Measurements from ENCODE around the gene DFFB.
A peak's percentile ranks its signal among the peaks of the same experiment; 100 is the strongest.
"Not testable (repeated sequence)": the region's sequence is repeated elsewhere in the genome, so short reads cannot be mapped to it uniquely, and the experiment has no call there.

Gene DFFB, protein sequence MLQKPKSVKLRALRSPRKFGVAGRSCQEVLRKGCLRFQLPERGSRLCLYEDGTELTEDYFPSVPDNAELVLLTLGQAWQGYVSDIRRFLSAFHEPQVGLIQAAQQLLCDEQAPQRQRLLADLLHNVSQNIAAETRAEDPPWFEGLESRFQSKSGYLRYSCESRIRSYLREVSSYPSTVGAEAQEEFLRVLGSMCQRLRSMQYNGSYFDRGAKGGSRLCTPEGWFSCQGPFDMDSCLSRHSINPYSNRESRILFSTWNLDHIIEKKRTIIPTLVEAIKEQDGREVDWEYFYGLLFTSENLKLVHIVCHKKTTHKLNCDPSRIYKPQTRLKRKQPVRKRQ

DNA sequence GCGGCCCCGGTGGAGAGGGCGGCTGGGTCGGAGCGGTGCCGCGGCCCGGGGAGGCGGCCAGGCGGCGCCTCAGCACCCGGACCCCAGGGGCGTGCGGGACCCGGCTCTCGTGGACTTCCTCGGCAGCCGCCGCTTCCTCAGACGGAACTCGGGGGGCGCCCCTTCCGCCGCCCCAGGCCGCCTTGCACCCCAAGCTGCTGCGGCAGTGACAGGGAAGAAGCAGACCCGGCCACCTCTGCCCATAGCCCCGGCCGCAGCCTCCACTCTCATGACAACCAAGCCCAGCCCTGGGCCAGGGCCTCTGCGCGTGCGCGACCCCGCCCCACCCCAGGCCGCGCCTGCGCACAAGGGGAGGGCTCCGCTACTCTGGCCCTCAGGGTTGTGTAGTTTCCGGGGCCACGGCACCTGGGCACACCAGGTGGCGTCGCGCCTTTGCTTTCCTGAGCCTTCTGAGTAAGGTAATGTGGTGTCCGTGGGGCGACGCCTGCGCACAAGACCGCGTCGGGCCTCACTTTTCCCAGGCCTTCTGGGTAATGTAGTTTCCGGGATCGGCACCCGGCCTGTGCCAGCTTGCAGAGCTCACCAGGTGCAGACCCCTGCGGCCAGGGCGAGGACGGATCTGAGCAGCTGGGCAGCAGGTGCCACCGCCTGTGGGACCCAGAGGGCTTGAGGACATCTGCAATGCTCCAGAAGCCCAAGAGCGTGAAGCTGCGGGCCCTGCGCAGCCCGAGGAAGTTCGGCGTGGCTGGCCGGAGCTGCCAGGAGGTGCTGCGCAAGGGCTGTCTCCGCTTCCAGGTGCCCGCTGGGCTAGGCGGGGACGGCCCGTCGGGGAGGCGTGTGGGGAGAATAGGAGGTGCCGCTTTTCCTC, at the start of gene DFFB, which contains the start of gene CEP104:
DFFB (plus strand) TSS at position 554 of the 868 bp plus-strand sequence; CDS start at position 682, 128 bp downstream.
CEP104 (minus strand) TSS at position 289 of the 868 bp plus-strand sequence. CDS start 4,804 bp downstream, outside the sequence.
- peak; percentile 97 for DNase-seq

DNA sequence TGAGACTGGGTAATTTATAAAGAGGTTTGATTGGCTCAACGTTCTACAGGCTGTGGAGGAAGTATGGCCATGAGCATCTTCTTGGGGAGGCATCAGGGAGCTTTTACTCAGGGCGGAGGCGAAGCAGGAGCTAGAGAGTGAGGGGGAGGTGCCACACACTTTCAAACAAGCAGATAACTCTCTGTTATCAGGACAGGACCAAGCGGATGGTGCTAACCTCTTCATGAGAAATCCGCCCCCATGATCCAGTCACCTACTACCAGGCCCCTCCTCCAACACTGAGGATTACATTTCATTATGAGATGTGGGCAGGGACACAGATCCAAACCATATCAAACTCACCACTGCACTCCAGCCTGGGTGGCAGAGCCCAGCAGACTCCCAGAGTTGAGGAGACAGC, 49.5 kb upstream of the DFFB start:
- DNase-seq, result peak; percentile 33

DNA sequence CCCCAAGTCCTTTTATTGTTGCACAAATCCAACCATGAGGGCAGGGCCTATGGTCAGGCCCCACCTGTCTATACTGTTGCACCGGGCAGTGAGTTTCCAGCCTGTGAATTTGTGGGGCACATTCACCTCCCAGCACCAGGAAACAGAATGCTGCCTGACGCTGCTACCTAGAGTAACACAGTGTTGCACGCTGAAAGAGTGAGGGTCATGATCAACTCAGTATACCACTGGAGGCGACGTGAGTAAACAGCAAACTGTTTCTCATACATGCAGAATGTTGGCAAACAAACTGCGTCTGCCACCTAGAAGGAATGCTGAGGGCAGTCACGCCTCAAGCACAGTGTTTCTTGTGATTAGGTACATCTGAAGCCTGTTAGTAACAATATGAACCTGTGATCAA, 47.6 kb upstream of the DFFB start:
- no peak for DNase-seq

DNA sequence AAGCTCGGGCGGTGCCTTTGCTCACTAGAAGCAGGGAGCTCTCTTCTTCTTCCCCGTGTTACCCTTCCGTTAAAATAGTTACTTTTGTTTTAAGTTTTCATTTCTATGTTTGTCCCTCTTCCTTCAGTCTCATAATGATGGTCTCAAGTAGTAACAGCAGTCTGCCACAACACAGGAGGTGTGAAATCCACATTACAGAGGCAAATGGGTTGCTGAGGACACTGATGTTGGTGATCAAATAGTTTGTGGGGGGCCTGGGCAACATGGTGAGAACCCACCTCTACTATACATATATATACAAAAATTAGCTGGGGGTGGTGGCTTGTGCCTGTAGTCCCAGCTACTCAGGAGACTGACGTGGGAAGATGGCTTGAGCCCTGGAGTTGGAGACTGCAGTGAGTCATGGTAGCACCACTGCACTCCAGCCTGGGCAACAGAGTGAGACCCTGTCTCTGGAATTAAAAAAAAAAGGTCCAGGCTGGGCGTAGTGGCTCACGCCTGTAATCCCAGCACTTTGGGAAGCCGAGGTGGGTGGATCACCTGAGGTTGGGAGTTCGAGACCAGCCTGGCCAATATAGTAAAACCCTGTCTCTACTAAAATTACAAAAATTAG, 47.0 kb upstream of the DFFB start:
- DNase-seq, result not testable (repeated sequence)

DNA sequence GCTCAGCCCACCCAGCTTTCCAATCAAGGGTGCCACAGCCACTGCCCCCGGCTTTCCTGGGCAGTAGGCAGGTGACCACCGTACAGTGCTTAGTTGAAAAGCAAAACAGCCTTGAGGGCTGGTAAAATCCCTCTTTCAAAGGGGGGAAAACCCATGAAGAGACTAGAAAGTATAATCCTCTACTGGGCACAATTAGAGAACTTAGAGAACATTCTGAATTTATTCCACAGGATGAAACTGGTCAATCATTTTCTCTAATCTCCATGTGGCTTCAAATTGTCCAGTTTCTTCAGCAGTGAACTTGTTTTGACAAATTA, 45.7 kb upstream of the DFFB start:
- DNase-seq, result no peak

DNA sequence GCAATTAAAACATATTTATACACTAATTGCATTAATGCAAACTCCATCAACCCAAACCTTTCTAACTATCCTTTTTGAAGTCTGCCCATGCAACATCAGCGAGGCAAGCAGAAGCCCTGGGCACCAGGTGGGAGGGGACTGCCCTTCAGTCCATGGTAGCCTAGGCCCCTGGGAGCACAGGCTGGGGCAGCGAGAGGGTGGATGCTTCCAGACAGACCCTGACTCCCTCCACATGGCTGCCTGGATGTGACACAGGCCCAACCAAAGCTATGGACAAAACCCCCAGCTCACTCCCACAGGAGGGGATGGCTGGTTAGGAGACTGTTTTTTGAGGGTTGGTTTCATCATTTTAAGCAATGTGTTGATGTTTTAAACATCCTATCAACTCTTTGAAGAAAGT, 43.2 kb upstream of the DFFB start:
- DNase-seq, result no peak

DNA sequence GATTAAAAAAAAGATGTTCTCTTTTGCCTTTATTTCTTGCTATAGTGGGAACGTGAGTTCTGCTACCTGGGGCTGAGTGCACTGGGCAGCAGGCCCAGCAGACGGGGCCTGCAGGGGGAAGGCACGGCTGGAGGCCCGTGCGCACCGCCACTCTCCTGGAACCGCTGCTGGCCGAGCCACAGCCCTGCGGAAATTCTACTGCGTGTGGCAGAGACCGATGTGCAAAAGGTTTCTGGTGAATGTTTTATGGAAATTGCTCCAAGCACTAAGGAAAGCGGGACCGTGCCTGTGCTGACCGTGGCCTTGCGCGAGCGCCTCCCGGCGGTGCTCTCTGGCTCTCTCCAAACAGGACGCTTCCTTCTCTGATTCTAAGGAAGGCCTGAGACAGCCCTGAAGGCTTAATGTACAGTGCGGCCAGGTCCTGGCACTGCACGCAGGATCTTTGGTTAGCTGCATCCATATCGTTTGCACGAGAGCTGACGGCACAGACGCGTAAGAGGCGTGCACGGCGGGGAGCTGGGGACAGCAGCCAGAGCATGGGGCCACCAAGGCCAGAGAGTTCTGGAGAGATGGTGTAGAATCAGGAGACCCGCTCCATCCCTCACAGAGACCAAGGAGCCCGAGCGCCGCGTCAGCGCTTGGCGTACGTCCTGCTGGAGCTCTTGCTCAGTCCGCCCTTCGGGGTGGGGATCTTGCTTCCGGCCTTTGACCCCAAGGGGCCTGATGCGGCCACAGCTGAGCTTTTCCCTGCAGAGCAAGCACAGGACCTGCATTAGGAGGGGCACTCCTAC, 42.3 kb upstream of the DFFB start:
- DNase-seq, result no peak

DNA sequence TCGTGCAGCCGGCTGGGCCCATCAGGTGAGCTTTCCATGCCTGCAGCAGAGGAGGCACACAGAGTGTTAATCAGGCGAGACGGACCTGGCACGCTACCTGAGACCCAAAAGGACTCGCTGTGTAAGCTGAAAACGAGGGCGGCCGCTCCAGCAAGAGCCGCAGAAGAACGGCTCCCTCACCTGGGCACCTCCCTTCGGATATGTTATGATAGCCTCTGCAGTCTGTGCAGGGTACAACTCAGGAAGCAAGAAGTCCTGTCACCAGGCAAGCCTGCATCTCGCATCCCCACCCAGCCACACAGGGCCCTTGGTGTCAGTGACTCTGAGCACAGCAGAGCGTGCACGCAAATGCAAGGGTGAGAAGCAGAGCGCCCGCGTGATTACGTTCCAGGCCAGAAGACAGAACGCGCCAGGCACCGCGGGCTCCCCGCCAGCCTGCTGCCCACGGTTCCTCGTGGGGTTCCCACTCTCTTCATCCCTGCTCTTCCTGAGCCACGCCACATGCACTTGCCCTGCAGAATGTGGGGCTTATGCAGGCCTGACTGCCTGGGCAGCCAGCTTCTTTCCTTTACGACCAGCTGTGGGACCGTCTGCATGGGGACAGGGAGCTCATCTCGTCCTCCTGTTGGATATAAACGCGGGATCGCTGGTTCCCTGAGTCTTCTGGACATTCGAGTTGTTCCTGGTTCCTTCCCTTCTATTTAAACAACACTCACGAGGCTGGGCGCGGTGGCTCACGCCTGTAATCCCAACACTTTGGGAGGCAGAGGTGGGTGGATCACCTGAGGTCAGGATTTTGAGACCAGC, 40.7 kb upstream of the DFFB start:
- no peak for DNase-seq

DNA sequence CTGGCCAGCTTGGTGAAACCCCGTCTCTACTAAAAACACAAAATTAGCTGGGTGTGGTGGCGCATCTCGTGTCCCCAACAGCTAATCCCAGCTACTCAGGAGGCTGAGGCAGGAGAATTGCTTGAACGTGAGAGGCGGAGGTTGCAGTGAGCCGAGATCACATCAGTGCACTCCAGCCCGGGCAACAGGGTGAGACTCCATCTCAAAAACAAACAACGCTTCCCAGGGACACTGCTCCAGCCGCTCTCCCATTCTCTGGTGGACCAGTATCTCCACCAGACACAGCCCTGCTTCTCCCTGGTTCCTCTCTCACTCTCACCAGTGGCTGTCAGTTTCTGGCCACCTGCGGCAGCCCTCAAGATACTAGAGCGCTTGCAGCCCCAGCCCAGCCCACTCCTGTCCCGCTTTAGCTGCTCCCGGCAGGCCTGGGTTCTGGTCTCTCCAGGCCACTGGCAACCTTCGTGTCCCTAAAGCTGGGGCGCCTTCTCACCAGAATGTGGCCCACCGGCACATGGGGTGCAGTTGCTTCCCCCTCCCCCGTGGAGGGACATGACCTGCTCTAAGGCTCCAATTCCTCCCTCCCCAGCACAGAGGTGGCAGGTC, 40.0 kb upstream of the DFFB start:
- no peak for DNase-seq

DNA sequence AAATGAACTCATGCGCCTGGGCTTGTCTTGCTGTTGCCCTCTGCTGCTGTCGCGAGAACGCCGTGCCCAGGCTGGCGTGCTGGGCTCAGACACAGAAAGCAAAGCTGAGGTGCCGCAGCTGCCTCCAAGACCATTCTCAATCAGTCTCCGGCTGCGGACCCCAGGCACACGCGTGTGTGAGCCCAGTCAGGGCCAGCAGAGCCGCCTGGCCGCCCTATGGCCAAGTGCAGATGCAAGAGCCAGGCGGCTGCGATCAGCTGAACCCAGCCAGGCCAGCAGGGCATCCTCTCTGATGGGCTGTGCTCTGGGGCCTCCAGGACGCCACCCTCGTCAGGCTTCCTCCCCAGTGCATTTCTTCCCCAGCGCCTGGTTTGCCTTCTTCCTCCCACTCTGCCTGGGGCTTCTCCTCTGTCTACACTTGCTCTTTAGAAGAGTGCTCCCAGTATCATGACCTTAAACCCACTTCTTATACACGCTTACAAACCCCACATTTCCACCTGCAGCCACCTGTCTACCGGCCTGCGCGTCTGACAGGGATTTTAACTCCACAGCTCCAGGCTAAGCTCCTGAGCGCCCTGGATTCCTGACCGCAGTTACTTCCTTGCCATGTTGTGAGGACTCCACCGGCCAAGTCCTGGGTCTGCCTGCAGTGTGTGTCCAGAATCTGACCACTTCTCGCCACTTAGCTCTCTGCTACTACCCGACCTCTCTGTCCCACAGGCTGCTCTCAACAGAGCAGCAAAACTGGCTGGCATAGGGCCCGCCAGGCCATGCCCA, 39.3 kb upstream of the DFFB start:
- no peak for DNase-seq

DNA sequence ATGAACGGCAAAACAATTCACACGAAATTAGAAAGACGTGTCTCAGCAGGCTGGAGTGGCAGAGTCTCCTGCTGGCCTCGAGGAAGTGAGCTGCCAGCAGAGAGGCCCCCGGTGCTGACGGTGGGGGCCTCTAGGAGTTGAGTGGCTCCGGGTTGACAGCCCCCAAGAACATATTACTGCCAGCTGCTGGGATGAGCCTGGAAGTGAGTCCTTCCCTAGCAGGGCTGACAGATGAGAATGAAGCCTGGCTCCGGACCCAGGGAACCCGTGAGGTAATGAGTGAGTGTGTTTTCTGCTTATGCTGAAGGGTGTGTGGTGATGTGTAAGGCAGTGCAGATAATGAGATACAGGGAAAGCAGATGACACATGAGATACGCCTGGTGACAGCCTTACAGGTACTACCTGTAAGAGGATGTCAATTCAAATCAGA, 37.5 kb upstream of the DFFB start:
- DNase-seq, result no peak

DNA sequence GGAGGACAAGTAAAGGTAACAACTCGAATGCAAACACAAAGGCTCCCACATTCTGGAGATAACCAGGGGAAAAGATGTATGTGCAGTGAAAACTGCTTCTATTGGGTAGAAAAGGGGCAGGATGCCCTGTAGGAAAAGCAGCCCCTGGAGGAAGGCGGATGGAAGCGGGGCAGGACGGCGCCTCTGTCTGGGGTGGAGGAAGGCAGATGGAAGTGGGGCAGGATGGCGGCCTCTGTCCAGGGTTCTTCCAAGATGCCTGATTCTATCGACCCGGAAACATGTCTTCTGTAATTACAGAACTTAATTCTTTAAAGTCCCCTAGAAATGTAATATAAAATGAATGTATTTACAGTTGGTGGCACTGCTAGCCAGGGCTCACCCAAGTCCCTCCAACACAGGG, 37.0 kb upstream of the DFFB start:
- DNase-seq, result no peak

DNA sequence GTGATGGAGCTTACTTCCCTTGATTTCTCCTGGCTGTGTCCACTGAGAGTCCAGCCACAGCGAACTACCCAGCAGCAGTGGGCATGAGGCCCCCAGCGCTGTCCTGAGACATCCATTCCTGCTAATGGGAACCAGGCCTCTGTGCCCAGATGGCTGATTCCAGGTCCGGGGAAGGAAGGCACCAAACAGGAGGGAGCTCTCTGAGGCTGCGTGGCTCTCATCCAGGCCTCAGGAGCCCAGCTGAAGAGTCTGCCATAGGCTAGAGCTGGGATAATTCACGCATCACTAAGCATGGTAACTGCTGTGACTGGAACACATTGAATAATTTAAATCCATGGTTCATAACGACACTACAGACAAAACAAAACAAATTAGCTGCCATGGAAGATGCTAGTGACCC, 36.3 kb upstream of the DFFB start:
- DNase-seq, result no peak

DNA sequence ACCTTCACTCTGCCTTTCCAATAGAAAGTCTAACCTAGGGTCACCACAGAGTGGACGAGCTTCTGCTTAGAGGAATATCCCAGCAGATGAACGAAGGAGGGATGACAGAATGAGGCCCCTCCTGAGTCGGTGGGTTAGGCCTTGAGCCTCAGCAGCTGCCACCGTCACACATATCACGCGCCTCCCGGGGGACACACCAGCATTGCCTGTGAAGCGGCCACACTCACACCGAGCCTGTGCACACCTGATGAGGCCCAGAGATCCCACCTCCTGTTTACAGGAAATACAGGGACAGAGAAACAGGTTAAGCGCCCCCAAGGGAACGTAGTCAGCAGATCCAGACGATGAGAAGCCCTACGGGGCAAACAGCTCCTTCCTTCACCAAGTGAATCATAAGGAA, 35.8 kb upstream of the DFFB start:
- no peak for DNase-seq

DNA sequence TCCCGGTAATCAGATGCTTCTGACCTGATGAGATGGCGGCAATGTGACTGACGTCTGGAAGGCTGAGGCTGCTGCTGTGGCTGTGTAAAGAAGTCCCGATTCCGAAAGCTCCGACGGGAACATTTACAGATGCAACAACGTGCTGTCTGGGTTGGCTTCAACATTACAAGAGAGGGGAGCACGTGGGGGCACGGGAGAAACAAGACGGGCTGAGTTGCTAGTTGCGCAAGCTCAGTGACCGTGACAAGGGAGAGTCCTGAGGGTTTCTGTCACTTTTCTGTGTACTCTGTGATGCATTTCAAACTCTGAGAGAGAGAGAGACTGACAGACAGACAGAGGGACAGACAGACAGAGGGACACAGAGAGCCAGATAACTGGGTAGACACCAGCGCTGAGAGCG, 35.4 kb upstream of the DFFB start:
- no peak for DNase-seq

DNA sequence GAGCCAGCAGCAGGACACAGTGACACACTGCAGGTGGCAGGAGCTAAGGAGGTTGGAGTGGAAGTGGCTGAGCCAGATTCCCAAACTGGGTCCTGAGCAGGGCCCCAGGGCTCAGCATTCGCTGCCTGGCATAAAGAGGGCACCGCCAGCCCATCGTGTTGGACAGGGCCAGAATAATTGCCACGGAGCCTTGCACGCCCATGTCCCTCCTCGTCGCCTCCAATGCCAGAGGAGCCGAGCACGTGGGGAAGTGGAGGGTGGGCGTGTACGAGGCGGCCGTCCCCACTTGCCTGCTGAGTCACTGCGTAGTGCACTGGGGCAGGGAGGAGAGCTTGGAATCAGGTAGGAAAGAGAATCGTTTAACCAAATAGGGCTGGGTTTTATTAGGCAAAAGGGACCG, 34.9 kb upstream of the DFFB start:
- no peak for DNase-seq

DNA sequence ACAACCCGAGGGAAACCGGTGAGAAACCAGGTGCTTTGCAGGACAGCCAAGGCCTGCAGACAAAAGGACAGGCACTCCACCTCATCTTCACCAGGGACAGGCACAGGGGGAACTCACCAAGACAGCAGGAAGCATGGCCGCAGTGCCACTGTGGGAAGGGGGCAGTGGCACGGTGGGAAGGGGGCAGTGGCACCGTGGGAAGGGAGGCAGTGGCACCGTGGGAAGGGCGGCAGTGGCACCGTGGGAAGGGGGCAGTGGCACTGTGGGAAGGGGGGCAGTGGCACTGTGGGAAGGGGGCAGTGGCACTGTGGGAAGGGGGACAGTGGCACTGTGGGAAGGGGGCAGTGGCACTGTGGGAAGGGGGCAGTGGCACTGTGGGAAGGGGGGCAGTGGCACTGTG, 32.6 kb upstream of the DFFB start:
- DNase-seq, result no peak

DNA sequence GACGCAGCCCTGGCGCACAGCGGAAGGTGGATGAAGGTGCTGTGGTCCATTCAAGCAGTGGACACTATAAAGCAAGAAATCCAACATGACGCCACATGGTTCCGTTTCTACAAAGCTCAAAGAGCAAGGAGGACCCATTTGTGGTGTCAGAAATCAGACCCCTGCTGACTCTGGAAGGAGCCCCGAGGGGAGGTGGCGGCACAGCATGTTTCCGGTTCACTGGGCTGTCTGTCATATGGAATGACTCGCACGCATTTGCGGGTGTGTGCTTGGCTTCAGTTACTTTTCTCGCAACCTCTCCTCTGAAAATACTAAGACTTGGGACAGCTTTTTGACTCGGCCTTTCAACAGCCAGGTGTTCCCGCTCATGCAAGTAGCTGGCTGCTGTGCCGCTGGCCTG, 31.9 kb upstream of the DFFB start:
- DNase-seq, result no peak

DNA sequence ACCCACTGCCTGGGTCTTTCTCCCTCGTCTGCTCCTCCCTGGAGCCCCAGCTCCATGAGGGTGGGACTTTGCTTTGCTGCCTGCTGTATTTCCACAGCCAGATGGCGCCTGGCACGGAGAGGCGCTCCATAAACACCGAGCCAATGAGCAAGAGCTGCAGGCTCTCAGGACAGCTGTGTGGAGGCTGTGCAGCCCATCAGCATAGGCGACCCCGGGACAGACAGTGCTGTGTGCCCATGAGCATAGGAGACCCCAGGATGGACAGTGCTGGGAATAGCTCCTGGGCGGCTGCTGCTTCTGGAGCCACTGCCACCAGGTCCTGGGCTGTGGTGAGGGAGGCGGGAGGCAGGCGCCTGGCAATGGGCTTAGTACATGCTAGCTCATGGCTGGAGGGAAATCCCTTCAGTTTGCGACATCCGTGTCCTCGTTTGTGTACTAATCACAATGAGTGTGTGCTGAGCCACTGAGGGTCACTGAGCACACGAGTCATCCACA, 29.4 kb upstream of the DFFB start:
- DNase-seq, result no peak

DNA sequence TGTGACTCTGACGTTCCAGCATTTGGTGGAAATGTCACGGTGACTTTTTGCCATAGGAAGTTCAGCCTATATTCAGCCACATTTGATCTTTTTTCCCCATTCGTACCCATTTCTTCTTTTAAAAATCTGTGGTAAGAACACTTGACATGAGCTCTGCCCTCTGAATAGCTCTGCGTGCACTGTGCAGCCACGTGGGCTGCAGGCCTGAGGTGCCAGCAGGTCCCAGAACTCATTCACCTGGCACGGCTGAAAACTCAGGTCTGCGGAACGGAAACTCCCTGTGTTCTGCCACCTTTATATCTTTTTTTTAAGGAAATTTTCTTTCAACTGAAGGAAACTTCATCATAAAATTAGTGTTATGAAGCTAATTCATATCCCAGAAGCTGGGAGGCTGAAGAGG, 28.9 kb upstream of the DFFB start:
- no peak for DNase-seq

DNA sequence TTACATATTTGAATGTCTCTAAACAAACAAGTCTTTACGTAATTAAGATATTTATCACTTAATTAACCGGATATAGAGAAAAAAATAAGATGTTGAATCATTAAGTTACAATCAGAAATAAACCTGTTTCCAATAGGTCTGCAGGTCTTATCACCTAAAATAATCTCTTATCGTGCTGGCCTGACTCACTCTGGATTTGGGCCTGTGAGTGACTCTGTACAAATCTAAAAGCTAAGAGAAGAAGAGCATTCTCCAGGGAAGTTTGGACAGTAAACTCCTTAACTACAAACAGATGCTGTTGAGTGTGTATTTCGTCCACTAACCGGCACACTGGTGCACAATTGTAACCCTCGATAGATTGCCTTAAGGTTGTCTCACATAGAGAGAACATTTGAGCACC, 25.6 kb upstream of the DFFB start:
- no peak for DNase-seq
